Right ventricle myocardium superior (tissue), 1 donor: Measurements from ENCODE around the gene R3HDM1. TPM values are rescaled to one million over a fixed set of nuclear protein-coding genes. Genes with fewer than 3 reads are reported as not detected.
"Not testable (repeated sequence)": the region's sequence is repeated elsewhere in the genome, so short reads cannot be mapped to it uniquely, and the experiment has no call there.

Source experiments
- ATAC-seq: fragments of 200-7000 bp; cut with Tn5 transposase; one replicate; pipeline ENCODE4 v1.9.1; 2020; ENCODE audit warnings: mild to moderate bottlenecking; ENCODE audit not compliant: poor library complexity
- DNase-seq: peaks from one replicate; pipeline ENCODE4 v3.0.0-alpha.2; 2020
- intact Hi-C: fragments of 100-400 bp; cut with DNase I; formaldehyde crosslinking; loops from one replicate; pipeline ENCODE4 v1.11.2; 2022
- long read RNA-seq: library from polyadenylated mRNA; unstranded; transcript quantifications from one replicate; pipeline ENCODE4 v2.0.0, GENCODE V29; 2021
- total RNA-seq: library from RNA; stranded (reverse); fragmentation: NEBNext Ultra II Directional; extraction: Animal tissue kit (Norgen Biotek cat#: 25700); gene quantifications from one replicate; pipeline ENCODE4 v1.2.1, GENCODE V29; 2021
- donor health status: DM: no; HTN: yes; CAD: no; lungs with severe emphysema.

R3HDM1 gene
- 12.5 TPM for total RNA-seq
- long read RNA-seq, full-length matches to known transcripts = 1 of 19 reads
- long read RNA-seq, partial matches to known transcripts = 13 of 19 reads
- long read RNA-seq, other reads (novel, unspliced or antisense) = 5 of 19 reads

- intact Hi-C loops = loop anchor here (5.0 kb wide), 2 partner anchors 211 to 614 kb away; partner anchors contain the start of genes CCNT2 and UBXN4
- ATAC-seq (peak; percentile 96), DNase-seq (peak; percentile 96)
Measured at GRCh38 chr2:135531231-135532197, at the start of gene R3HDM1. R3HDM1 (plus strand) TSS chr2:135531484; CDS start chr2:135604846, 73,362 bp downstream.

- DNase-seq (no peak), ATAC-seq (no peak)
- intact Hi-C loops = no loop called here
Measured at GRCh38 chr2:135485441-135485840, 45.8 kb upstream of the R3HDM1 start.

GRCh38 chr2:135490376-135490775 is 40.9 kb upstream of the R3HDM1 start:
- ATAC-seq (no peak), DNase-seq (no peak)
- intact Hi-C loops = no loop called here

GRCh38 chr2:135494503-135494902 is 36.8 kb upstream of the R3HDM1 start:
- intact Hi-C loops = no loop called here
- no peak for DNase-seq
- no peak for ATAC-seq

- intact Hi-C loops = no loop called here
- no peak for ATAC-seq
- DNase-seq = no peak
Measured at GRCh38 chr2:135494917-135495316, 36.4 kb upstream of the R3HDM1 start.

GRCh38 chr2:135498588-135498987 is 32.7 kb upstream of the R3HDM1 start:
- ATAC-seq, DNase-seq, intact Hi-C loops: not testable (repeated sequence)

- intact Hi-C loops = no loop called here
- DNase-seq = no peak
- no peak for ATAC-seq
Measured at GRCh38 chr2:135504811-135505210, 26.5 kb upstream of the R3HDM1 start.

- ATAC-seq = no peak
- intact Hi-C loops = no loop called here
- DNase-seq = no peak
Measured at GRCh38 chr2:135510577-135510976, 20.7 kb upstream of the R3HDM1 start.

GRCh38 chr2:135512099-135512498 is 19.2 kb upstream of the R3HDM1 start:
- ATAC-seq (no peak), DNase-seq (no peak)
- intact Hi-C loops = no loop called here

GRCh38 chr2:135525786-135526185 is 5.5 kb upstream of the R3HDM1 start:
- intact Hi-C loops = no loop called here
- ATAC-seq (no peak), DNase-seq (no peak)

- intact Hi-C loops = no loop called here
- ATAC-seq = no peak
Measured at GRCh38 chr2:135528006-135528405, 3.3 kb upstream of the R3HDM1 start.

GRCh38 chr2:135530313-135531230 is 712 bp upstream of the R3HDM1 start, which contains the start of gene ZRANB3:
ZRANB3 (minus strand) TSS chr2:135531218.
- intact Hi-C loops = loop anchor here (5.0 kb wide), 2 partner anchors 212 to 613 kb away; partner anchors contain the start of genes CCNT2 and UBXN4
- DNase-seq (peak; percentile 93), ATAC-seq (peak; percentile 93)

More at GRCh38 chr2:135528006-135528405, 3.3 kb upstream of the R3HDM1 start:
- DNase-seq = no peak

GRCh38 chr2:135532581-135532980 is 1.3 kb downstream of the R3HDM1 start:
- ATAC-seq = no peak
- intact Hi-C loops = loop anchor here (5.0 kb wide), 2 partner anchors 210 to 615 kb away; partner anchors contain the start of genes CCNT2 and UBXN4
- no peak for DNase-seq

- not testable (repeated sequence) for ATAC-seq, DNase-seq
- intact Hi-C loops = loop anchor here (5.0 kb wide), 2 partner anchors 209 to 616 kb away; partner anchors contain the start of genes CCNT2 and UBXN4
Measured at GRCh38 chr2:135533545-135533944, 2.3 kb downstream of the R3HDM1 start.

GRCh38 chr2:135546436-135546835 is 15.2 kb downstream of the R3HDM1 start:
- no peak for DNase-seq
- no peak for ATAC-seq
- intact Hi-C loops = no loop called here

- DNase-seq (no peak), ATAC-seq (no peak)
- intact Hi-C loops = no loop called here
Measured at GRCh38 chr2:135547311-135547710, 16.0 kb downstream of the R3HDM1 start.

GRCh38 chr2:135551356-135551755 is 20.1 kb downstream of the R3HDM1 start:
- ATAC-seq (no peak), DNase-seq (no peak)
- intact Hi-C loops = no loop called here

GRCh38 chr2:135552887-135553286 is 21.6 kb downstream of the R3HDM1 start:
- intact Hi-C loops = no loop called here
- ATAC-seq = no peak
- no peak for DNase-seq

- intact Hi-C loops = no loop called here
- no peak for ATAC-seq
- no peak for DNase-seq
Measured at GRCh38 chr2:135555311-135555710, 24.0 kb downstream of the R3HDM1 start.
